GM13976 (cell line): Measurements from ENCODE around the gene MFSD2A.
"Not testable (repeated sequence)": the region's sequence is repeated elsewhere in the genome, so short reads cannot be mapped to it uniquely, and the experiment has no call there.

Source experiments
- DNase-seq: peaks from one replicate; pipeline ENCODE4 v3.0.0; 2012; ENCODE audit warnings: low spot score
- in situ Hi-C: fragments of 300-500 bp; cut with MboI; formaldehyde crosslinking; loops from one replicate; pipeline ENCODE4 v1.12.0; 2022; ENCODE audit warnings: low sequenced_read_pairs, mixed read lengths, inconsistent platforms; ENCODE audit not compliant: unreplicated experiment
- TF ChIP-seq, protein P1 (sequence below): IDR thresholded peaks from 2 replicates; pipeline ENCODE4 v1.5.1; 2012; ENCODE audit warnings: borderline replicate concordance, mild to moderate bottlenecking; ENCODE audit not compliant: insufficient read depth; ENCODE audit errors: extremely low read depth, missing control alignments, control extremely low read depth

The MFSD2A gene

DNA sequence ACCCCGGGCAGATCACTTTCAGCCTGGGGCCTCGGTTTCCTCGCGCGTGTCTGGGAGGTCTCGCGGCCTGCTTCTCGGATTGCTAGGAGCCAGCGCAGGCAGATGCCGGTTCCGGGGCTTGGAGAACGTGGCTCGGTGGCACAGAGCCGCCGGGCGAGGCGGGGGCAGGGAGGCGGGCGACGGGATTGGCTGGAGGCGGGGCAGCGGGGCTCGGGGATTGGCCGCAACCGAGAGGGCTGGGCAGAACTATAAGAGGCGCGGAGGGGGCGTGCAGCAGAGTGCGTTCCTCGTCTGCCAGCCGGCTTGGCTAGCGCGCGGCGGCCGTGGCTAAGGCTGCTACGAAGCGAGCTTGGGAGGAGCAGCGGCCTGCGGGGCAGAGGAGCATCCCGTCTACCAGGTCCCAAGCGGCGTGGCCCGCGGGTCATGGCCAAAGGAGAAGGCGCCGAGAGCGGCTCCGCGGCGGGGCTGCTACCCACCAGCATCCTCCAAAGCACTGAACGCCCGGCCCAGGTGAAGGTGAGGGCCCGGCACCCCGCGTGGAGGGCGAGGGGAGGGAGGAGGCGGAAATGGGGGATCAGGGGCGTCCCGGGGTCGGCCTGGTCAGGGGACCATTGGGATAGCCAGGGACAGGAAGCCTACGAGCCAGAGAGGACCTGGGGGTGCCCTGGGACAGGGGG, at the start of gene MFSD2A:
MFSD2A (plus strand) TSS at position 276 of the 677 bp plus-strand sequence; CDS start at position 424, 148 bp downstream.
- peak; percentile 95 for DNase-seq
- in situ Hi-C loops: no loop called here
- TF ChIP-seq, protein P1, sequence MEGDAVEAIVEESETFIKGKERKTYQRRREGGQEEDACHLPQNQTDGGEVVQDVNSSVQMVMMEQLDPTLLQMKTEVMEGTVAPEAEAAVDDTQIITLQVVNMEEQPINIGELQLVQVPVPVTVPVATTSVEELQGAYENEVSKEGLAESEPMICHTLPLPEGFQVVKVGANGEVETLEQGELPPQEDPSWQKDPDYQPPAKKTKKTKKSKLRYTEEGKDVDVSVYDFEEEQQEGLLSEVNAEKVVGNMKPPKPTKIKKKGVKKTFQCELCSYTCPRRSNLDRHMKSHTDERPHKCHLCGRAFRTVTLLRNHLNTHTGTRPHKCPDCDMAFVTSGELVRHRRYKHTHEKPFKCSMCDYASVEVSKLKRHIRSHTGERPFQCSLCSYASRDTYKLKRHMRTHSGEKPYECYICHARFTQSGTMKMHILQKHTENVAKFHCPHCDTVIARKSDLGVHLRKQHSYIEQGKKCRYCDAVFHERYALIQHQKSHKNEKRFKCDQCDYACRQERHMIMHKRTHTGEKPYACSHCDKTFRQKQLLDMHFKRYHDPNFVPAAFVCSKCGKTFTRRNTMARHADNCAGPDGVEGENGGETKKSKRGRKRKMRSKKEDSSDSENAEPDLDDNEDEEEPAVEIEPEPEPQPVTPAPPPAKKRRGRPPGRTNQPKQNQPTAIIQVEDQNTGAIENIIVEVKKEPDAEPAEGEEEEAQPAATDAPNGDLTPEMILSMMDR: no peak

DNA sequence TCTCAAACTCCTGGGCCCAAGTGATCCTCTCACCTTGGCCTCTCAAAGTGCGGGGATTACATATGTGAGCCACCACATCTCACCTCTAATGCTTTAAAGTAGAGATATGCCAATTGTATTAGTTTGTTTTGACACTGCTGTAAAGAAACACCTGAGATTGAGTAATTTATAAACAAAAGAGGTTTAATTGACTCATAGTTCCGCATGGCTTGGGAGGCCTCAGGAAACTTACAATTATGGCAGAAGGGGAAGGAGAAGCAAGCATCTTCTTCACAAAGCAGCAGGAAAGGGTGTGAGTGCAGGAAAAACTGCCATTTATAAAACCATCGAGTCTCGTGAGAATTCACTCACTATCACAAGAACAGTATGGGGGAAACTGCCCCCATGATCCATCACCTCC, 49.8 kb upstream of the MFSD2A start:
- DNase-seq: no peak
- in situ Hi-C loops: loop anchor here (25.0 kb wide), 1 partner anchor 93 kb away; no protein-coding TSS in a partner anchor
- TF ChIP-seq, protein P1: no peak

DNA sequence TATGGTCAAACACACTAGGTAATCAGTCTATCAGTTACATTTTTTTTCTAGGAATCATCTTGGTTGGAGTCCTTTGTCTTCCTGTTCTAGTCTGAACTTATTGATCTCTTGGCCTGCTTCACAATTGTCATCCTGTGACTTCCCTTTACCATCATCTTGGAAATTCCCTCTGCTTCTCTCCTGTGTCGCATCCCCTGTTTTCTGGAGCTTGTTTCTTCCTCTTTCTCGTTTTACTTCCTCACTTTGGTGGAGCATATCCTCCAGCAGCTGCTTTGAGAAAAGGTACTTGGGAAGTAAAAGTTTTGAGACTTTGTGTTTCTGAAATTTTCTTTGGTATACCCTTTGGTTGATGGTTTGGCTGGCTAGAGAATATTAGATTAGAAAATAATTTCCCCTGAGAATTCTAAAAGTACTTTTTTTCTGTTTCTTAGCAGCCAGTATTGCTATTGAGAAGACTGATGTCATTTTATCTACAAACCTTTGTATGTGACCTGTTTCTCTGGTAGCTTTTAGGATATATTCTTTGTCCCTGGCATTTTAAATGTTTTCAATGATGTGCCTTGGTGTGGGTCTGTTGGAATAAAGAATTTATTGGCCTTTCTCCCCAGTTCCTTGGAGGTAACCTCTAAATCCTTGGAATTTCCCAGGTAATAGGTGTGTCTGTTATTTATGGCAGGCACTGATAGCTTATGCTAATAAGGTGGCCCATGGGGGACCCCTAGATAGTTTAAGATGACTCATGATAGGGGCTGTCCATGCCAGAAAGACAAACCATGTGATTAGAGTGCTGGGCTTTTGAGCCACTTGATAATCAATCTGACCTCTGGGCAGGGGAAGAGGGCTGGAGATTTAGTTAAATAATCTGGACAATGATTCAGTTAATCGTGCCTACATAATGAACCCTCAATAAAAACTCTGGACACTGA, 47.2 kb upstream of the MFSD2A start:
- in situ Hi-C loops: loop anchor here (25.0 kb wide), 1 partner anchor 95 kb away; no protein-coding TSS in a partner anchor
- TF ChIP-seq, protein P1: no peak
- DNase-seq: no peak

DNA sequence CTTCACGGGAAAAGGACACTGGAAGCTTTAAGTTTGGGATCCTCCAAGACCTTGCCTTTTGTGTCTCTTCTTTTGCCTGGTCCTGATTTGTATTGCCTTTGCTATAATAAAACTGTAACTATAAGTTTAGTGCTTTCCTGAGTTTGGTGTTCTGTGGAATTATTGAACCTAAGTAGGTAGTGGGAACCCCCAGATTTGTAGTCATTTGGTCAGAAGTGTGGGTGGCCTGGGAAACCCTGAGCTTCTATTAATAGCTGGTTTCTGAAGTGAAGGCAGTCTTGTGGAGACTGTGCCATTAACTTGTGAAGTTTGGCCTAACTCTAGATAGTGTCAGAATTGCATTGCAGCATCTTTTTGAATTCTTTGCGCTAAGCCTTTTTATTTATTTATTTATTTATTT, 46.4 kb upstream of the MFSD2A start:
- TF ChIP-seq, protein P1: no peak
- in situ Hi-C loops: loop anchor here (25.0 kb wide), 1 partner anchor 96 kb away; no protein-coding TSS in a partner anchor
- no peak for DNase-seq

DNA sequence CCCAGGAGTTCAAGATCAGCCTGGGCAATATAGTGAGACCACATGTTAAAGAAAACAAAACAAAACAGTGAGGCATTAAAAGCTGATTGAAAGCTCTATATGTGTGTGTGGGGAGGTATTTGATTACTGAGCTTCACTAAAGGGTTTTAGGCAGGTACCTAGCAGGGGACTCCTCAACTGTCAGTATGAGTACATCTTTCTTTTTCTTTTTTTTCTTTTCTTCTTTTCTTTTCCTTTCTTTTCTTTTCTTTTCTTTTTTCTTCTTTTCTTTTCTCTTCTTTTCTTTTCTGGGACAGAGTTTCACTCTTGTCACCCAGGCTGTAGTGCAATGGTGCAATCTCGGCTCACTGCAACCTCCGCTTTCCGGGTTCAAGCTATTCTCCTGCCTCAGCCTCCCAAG, 44.7 kb upstream of the MFSD2A start:
- in situ Hi-C loops: loop anchor here (25.0 kb wide), 1 partner anchor 98 kb away; no protein-coding TSS in a partner anchor
- TF ChIP-seq, protein P1: no peak
- no peak for DNase-seq

DNA sequence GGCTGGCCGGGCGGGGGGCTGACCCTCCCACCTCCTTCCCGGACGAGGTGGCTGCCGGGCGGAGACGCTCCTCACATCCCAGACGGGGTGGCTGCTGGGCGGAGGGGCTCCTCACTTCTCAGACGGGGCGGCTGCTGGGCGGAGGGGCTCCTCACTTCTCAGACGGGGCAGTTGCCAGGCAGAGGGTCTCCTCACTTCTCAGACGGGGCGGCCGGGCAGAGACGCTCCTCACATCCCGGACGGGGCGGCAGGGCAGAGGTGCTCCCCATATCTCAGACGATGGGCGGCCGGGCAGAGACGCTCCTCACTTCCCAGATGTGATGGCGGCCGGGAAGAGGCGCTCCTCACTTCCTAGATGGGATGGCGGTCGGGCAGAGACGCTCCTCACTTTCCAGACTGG, 41.8 kb upstream of the MFSD2A start:
- DNase-seq: not testable (repeated sequence)
- in situ Hi-C loops: loop anchor here (25.0 kb wide), 1 partner anchor 101 kb away; no protein-coding TSS in a partner anchor
